Measurements from ENCODE around the gene HPD.

GRCh38 chr12:121814429-121815119 lies 44.1 kb downstream of the HPD start:
- TF ChIP-seq CTCF (IDR thresholded peaks at IDR 0.05; ENCODE audit: borderline replicate concordance, extremely low read depth, low read length, poor library complexity, severe bottlenecking), result no peak
- TF ChIP-seq EZH2 (IDR thresholded peaks at IDR 0.05; ENCODE audit: borderline replicate concordance, low read depth, low read length, severe bottlenecking), result no peak
